ENCODE data around the gene PAGE4.

Gene PAGE4

GRCh38 chrX:49853661-49854060 lies 24.6 kb downstream of the PAGE4 start (continued):
- no peak for TF ChIP-seq PATZ1 (CRISPR knock-in tag; IDR thresholded peaks at IDR 0.05; ENCODE audit: borderline replicate concordance)

DNA sequence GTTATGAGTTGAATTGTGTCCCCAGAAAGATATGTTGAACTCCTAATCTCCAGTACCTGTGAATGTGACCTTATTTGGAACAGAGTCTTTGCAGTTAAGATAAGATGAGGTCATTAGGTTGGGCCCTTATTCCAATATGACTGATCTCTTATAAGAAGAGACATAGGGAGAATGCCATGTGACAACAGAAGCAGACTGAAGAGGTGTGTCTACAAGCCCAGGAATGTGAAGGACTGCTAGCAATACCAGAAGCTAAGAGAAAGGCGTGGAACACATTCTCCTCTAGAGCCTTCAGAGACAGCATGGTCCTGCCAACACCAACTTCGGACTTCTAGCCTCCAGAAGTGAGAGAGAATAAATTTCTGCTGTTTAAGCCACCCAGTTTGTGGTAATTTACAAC lies 27.7 kb downstream of the PAGE4 start:
- no peak for ATAC-seq
- TF ChIP-seq ZNF8 (CRISPR knock-in tag; IDR thresholded peaks at IDR 0.05): no peak
- no peak for TF ChIP-seq ZFP30 (CRISPR knock-in tag; IDR thresholded peaks at IDR 0.05)
- TF ChIP-seq PPARA (CRISPR knock-in tag; IDR thresholded peaks at IDR 0.05; ENCODE audit: borderline replicate concordance): no peak
- no peak for TF ChIP-seq ISL1 (CRISPR knock-in tag; IDR thresholded peaks at IDR 0.05)
- TF ChIP-seq PATZ1 (CRISPR knock-in tag; IDR thresholded peaks at IDR 0.05; ENCODE audit: borderline replicate concordance): no peak
- no peak for TF ChIP-seq RARB (CRISPR knock-in tag; IDR thresholded peaks at IDR 0.05)
- no peak for TF ChIP-seq ZFP3 (CRISPR knock-in tag; IDR thresholded peaks at IDR 0.05)

- no peak for ATAC-seq
- TF ChIP-seq ZFP30 (CRISPR knock-in tag; IDR thresholded peaks at IDR 0.05): no peak
- TF ChIP-seq BACH2 (CRISPR knock-in tag; IDR thresholded peaks at IDR 0.05; ENCODE audit: borderline replicate concordance): no peak
- no peak for TF ChIP-seq GLIS3 (CRISPR knock-in tag; IDR thresholded peaks at IDR 0.05)
- no peak for TF ChIP-seq ZNF565 (CRISPR knock-in tag; conservative IDR thresholded peaks at IDR 0.05; ENCODE audit: low read depth)
- no peak for TF ChIP-seq ARNTL (CRISPR knock-in tag; IDR thresholded peaks at IDR 0.05; ENCODE audit: borderline replicate concordance, low read depth)
- TF ChIP-seq ZC3H10 (CRISPR knock-in tag; IDR thresholded peaks at IDR 0.05): no peak
- TF ChIP-seq ZNF8 (CRISPR knock-in tag; IDR thresholded peaks at IDR 0.05): no peak
- no peak for TF ChIP-seq RARB (CRISPR knock-in tag; IDR thresholded peaks at IDR 0.05)
- TF ChIP-seq CSDC2 (CRISPR knock-in tag; IDR thresholded peaks at IDR 0.05): no peak
- no peak for TF ChIP-seq OSR1 (CRISPR knock-in tag; IDR thresholded peaks at IDR 0.05)
- no peak for TF ChIP-seq SNAI2 (CRISPR knock-in tag; IDR thresholded peaks at IDR 0.05)
Measured at GRCh38 chrX:49858341-49858740, 29.2 kb downstream of the PAGE4 start.

GRCh38 chrX:49859491-49859890 lies 30.4 kb downstream of the PAGE4 start:
- ATAC-seq: no peak

More at GRCh38 chrX:49859491-49859890, 30.4 kb downstream of the PAGE4 start:
- TF ChIP-seq ISL1 (CRISPR knock-in tag; IDR thresholded peaks at IDR 0.05) (no peak), POU6F1 (CRISPR knock-in tag; IDR thresholded peaks at IDR 0.05; ENCODE audit: borderline replicate concordance, low read depth) (no peak), ZNF565 (CRISPR knock-in tag; conservative IDR thresholded peaks at IDR 0.05; ENCODE audit: low read depth) (no peak), SNAI2 (CRISPR knock-in tag; IDR thresholded peaks at IDR 0.05) (no peak), TOX (CRISPR knock-in tag; IDR thresholded peaks at IDR 0.05; ENCODE audit: borderline replicate concordance) (no peak), GLIS3 (CRISPR knock-in tag; IDR thresholded peaks at IDR 0.05) (no peak), ZNF70 (CRISPR knock-in tag; IDR thresholded peaks at IDR 0.05) (no peak), TCF4 (CRISPR knock-in tag; IDR thresholded peaks at IDR 0.05; ENCODE audit: borderline replicate concordance) (no peak), CSRNP3 (CRISPR knock-in tag; IDR thresholded peaks at IDR 0.05) (no peak), BACH2 (CRISPR knock-in tag; IDR thresholded peaks at IDR 0.05; ENCODE audit: borderline replicate concordance) (no peak)

Measured in SK-N-SH treated with all-trans-retinoic acid at 6 μM for 48 hours (cell line).